Cardiac muscle cell (in vitro differentiated cells and primary cell): ENCODE results near the gene DACH1. TPM values are rescaled to one million over a fixed set of nuclear protein-coding genes. Genes with fewer than 3 reads are reported as not detected.

ENCODE experiments used
- DNase-seq, 2 donors: peaks; one replicate each; pipeline versions ENCODE4 v3.0.0 to v3.0.0-alpha.2; 2010 to 2017; ENCODE audit warnings: low read depth in 1 of 2, low spot score in 1 of 2
- H3K27ac ChIP-seq: fragments of 200-600 bp; sonication (generic); 2 replicates; pipeline ENCODE4 v1.5.1; 2016
- H3K27me3 ChIP-seq: fragments of 200-600 bp; sonication (generic); 2 replicates; pipeline ENCODE4 v1.6.0; 2016; ENCODE audit warnings: control low read depth
- H3K36me3 ChIP-seq: fragments of 200-600 bp; sonication (generic); 2 replicates; pipeline ENCODE4 v1.5.1; 2016; ENCODE audit warnings: control low read depth
- H3K4me1 ChIP-seq: fragments of 200-600 bp; sonication (generic); 2 replicates; pipeline ENCODE4 v1.8.1; 2017; ENCODE audit warnings: low read depth, mild to moderate bottlenecking, mixed run types
- H3K4me3 ChIP-seq: fragments of 200-600 bp; sonication (generic); 2 replicates; pipeline ENCODE4 v1.5.1; 2016; ENCODE audit warnings: mild to moderate bottlenecking
- H3K9me3 ChIP-seq: fragments of 200-600 bp; sonication (generic); 2 replicates; pipeline ENCODE4 v1.5.1; 2017; ENCODE audit warnings: low read depth, mild to moderate bottlenecking, control low read depth
- CTCF ChIP-seq: IDR thresholded peaks from 2 replicates; pipeline ENCODE4 v1.5.1; 2012; ENCODE audit warnings: low read depth, mild to moderate bottlenecking, low read length
- polyA plus RNA-seq: library from polyadenylated mRNA; unstranded; fragments of >200 nt; fragmentation: Nextera tagmentation; extraction: Ambion mirVana; gene quantifications from 2 replicates; pipeline ENCODE4 v1.2.1, GENCODE V29; 2016
- total RNA-seq: library from RNA; depleted of rRNA; stranded (reverse); fragments of >200 nt; gene quantifications from 2 replicates; pipeline ENCODE4 v1.2.3, GENCODE V29; 2016

Gene DACH1
- total and polyA plus RNA-seq, 2 experiments from 2014 or later = 3.5 to 3.7 TPM

DNA sequence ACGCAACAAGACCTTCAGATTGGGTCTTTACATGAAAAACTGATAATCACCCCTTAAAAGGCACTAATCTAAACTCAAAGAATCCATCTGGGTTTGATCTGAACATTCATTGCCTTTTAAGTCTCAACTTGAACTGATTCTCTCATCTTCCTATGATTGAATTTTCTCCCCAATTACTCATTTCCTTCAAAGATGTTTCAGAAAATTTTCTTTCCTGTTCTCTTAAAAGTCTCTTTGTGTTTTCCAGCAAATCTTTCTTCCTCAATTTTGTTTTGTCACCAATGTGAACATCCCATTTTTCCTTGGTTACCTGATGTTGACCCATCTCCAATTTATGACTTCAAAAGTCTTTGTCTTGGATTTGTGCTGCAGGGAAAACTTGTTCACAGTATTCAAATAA lies 234.3 kb downstream of the DACH1 start:
- H3K27ac ChIP-seq = no peak overlapping the region
- no peak for DNase-seq
- H3K27me3 ChIP-seq = no peaks in the 10 kb centered on the region
- TF ChIP-seq CTCF = no peak
- no peaks in the 10 kb centered on the region for H3K36me3 ChIP-seq
- no peak overlapping the region for H3K4me3 ChIP-seq
- no peaks in the 10 kb centered on the region for H3K9me3 ChIP-seq
- no peaks in the 10 kb centered on the region for H3K4me1 ChIP-seq

DNA sequence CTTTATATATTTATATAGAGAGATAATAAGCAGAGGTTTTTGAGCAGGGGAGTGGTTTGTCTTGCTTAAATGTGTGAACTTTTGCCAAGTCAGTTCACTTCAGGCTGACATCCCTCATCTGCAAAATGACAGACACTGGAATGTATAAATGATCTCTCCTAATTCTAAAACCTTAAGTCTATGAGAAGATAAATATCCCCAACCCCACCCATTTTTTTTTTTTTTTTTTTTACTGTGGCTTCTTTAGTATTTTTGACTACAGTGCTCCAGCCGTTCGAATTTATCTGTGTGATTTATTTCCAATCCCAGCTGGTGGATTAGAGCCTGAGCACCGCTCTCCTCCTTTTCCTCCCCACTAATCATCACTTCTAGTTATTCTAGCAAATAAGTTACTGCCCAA lies 234.8 kb downstream of the DACH1 start:
- H3K27ac ChIP-seq = no peak overlapping the region

DNA sequence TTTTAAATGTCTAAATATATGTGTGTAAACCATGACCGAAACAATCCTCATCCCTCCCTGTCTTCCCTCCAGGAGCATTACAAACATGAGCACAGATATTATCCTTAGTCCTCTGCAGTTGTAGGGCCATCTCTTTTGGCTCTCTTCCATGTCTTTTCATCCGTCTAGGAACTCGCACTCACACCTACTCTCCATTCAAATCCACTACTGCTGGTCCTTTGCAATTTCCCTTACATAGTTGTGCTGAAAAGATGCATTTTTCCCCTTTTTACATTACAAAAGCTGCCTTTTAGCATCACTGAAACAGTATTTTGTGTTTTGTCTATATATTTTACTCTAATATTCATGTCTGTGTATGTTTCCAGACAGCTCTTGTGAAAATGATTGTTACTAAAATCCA lies 237.8 kb downstream of the DACH1 start:
- no peak for DNase-seq
- H3K27ac ChIP-seq = no peak overlapping the region
- no peaks in the 10 kb centered on the region for H3K27me3 ChIP-seq
- no peaks in the 10 kb centered on the region for H3K36me3 ChIP-seq
- H3K9me3 ChIP-seq = no peaks in the 10 kb centered on the region
- peaks cover 9% of the 10 kb centered on the region for H3K4me1 ChIP-seq
- no peak overlapping the region for H3K4me3 ChIP-seq
- TF ChIP-seq CTCF = no peak

More for the DNA sequence above, 234.8 kb downstream of the DACH1 start:
- H3K4me3 ChIP-seq = no peak overlapping the region
- TF ChIP-seq CTCF = no peak
- no peaks in the 10 kb centered on the region for H3K27me3 ChIP-seq
- H3K4me1 ChIP-seq = no peaks in the 10 kb centered on the region
- H3K36me3 ChIP-seq = no peaks in the 10 kb centered on the region
- no peak for DNase-seq
- no peaks in the 10 kb centered on the region for H3K9me3 ChIP-seq

- no peak for TF ChIP-seq CTCF
- peaks cover 13% of the 10 kb centered on the region for H3K4me1 ChIP-seq
- H3K27ac ChIP-seq = no peak overlapping the region
- no peaks in the 10 kb centered on the region for H3K27me3 ChIP-seq
- no peaks in the 10 kb centered on the region for H3K36me3 ChIP-seq
- H3K9me3 ChIP-seq = no peaks in the 10 kb centered on the region
- no peak for DNase-seq
- H3K4me3 ChIP-seq = no peak overlapping the region
These were observed 240.4 kb downstream of the DACH1 start for GRCh38 chr13:71626421-71627117.

DNA sequence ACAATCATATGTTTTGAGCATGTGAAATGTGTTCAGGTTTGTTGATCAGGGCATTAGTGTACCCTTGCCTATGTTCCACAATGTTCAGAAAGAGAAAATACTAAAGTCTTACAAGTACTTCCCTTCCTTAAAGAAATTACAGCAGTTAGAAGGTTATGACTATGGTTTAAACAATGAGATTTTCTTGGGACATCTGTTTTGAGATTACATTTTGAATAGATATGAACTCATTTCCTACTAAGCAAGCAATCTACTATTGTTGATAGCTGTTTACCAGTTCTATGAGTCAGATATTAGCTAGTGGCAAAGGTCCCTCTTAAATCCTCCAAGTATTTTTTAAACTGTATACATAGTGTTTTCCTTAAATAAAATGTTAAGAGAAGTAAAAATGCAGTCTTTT lies 241.3 kb downstream of the DACH1 start:
- no peak overlapping the region for H3K4me3 ChIP-seq
- no peak for TF ChIP-seq CTCF

More for the DNA sequence above, 241.3 kb downstream of the DACH1 start:
- no peaks in the 10 kb centered on the region for H3K36me3 ChIP-seq
- H3K4me1 ChIP-seq = peaks cover 19% of the 10 kb centered on the region
- H3K27ac ChIP-seq = no peak overlapping the region
- no peaks in the 10 kb centered on the region for H3K9me3 ChIP-seq
- H3K27me3 ChIP-seq = no peaks in the 10 kb centered on the region
- DNase-seq = peak in 1 of 2 donors; percentile 54
